GM18873 (cell line): ENCODE data around the gene MYLK4.

Source experiments
- ATAC-seq: cut with Tn5 transposase; IDR thresholded peaks from one replicate; pipeline ENCODE4 v1.9.1; 2021; ENCODE audit warnings: mild to moderate bottlenecking, moderate library complexity, moderate number of reproducible peaks; ENCODE audit not compliant: unreplicated experiment, low FRiP score

The MYLK4 gene

GRCh38 chr6:2750832-2751231 lies at the start of gene MYLK4:
TSS of gene MYLK4 (minus strand) at chr6:2750922. CDS start at chr6:2749294, 1,628 bp downstream.
- ATAC-seq: no peak

GRCh38 chr6:2799936-2800527 lies 49.3 kb upstream of the MYLK4 start:
- no peak for ATAC-seq

GRCh38 chr6:2798586-2799134 lies 47.9 kb upstream of the MYLK4 start:
- ATAC-seq: no peak

- ATAC-seq: no peak
Observed at GRCh38 chr6:2797564-2798031, 46.9 kb upstream of the MYLK4 start.

GRCh38 chr6:2796861-2797260 lies 46.1 kb upstream of the MYLK4 start:
- ATAC-seq: no peak

GRCh38 chr6:2795956-2796355 lies 45.2 kb upstream of the MYLK4 start:
- no peak for ATAC-seq

GRCh38 chr6:2795162-2795561 lies 44.4 kb upstream of the MYLK4 start:
- ATAC-seq: no peak

- ATAC-seq: no peak
Observed at GRCh38 chr6:2794171-2794730, 43.5 kb upstream of the MYLK4 start.

GRCh38 chr6:2793534-2794151 lies 42.9 kb upstream of the MYLK4 start:
- no peak for ATAC-seq

- ATAC-seq: no peak
Observed at GRCh38 chr6:2792330-2793110, 41.8 kb upstream of the MYLK4 start.

GRCh38 chr6:2791450-2791974 lies 40.8 kb upstream of the MYLK4 start:
- no peak for ATAC-seq

- ATAC-seq: no peak
Observed at GRCh38 chr6:2790588-2791449, 40.1 kb upstream of the MYLK4 start.

- ATAC-seq: no peak
Observed at GRCh38 chr6:2786269-2786668, 35.5 kb upstream of the MYLK4 start.

- no peak for ATAC-seq
Observed at GRCh38 chr6:2784930-2785329, 34.2 kb upstream of the MYLK4 start.

GRCh38 chr6:2784061-2784460 lies 33.3 kb upstream of the MYLK4 start:
- ATAC-seq: no peak

GRCh38 chr6:2783188-2783963 lies 32.7 kb upstream of the MYLK4 start:
- ATAC-seq: no peak

- no peak for ATAC-seq
Observed at GRCh38 chr6:2782825-2783187, 32.1 kb upstream of the MYLK4 start.

GRCh38 chr6:2782356-2782708 lies 31.6 kb upstream of the MYLK4 start:
- no peak for ATAC-seq

GRCh38 chr6:2781685-2782355 lies 31.1 kb upstream of the MYLK4 start:
- no peak for ATAC-seq
